PC-3 (cell line): ENCODE data around the gene ZNF423.

ENCODE experiments used
- CTCF ChIP-seq: fragments of 300-600 bp; sonication (generic); conservative IDR thresholded peaks from 2 replicates; pipeline ENCODE4 v1.5.1; 2017; ENCODE audit warnings: antibody characterized with exemption, low read depth, mild to moderate bottlenecking, low read length
- EZH2 ChIP-seq: fragments of 300-600 bp; sonication (generic); IDR thresholded peaks from one replicate; pipeline ENCODE4 v1.6.1; 2017; ENCODE audit warnings: antibody characterized with exemption, mild to moderate bottlenecking, low read length; ENCODE audit not compliant: unreplicated experiment
- EZH2phosphoT487 ChIP-seq: fragments of 300-600 bp; sonication (generic); IDR thresholded peaks from 2 replicates; pipeline ENCODE4 v1.6.1; 2018; ENCODE audit warnings: mild to moderate bottlenecking, antibody characterized with exemption, low read length, borderline replicate concordance

GRCh38 chr16:49799172-49799571 is 56.7 kb downstream of the ZNF423 start:
- no peak for TF ChIP-seq CTCF
- no peak for TF ChIP-seq EZH2phosphoT487
- no peak for TF ChIP-seq EZH2
